ENCODE data around the gene KIFC1. TPM values are rescaled to one million over a fixed set of nuclear protein-coding genes. Genes with fewer than 3 reads are reported as not detected.
"Not testable (repeated sequence)": the region's sequence is repeated elsewhere in the genome, so short reads cannot be mapped to it uniquely, and the experiment has no call there.

The KIFC1 gene
- total RNA-seq, 1 donor from 2014 or later, result not detected

GRCh38 chr6:33347816-33348215, 43.8 kb upstream of the KIFC1 start:
- intact Hi-C loops (cut with DNase I), result no loop called here
- no peak for DNase-seq (ENCODE audit: low spot score in 2 of 2)
- no peak overlapping the region for H3K27ac ChIP-seq
- no peaks in the 10 kb centered on the region for H3K36me3 ChIP-seq
- H3K9me3 ChIP-seq, result no peaks in the 10 kb centered on the region
- H3K4me3 ChIP-seq, result no peak overlapping the region
- no peaks in the 10 kb centered on the region for H3K27me3 ChIP-seq
- TF ChIP-seq, protein P1, sequence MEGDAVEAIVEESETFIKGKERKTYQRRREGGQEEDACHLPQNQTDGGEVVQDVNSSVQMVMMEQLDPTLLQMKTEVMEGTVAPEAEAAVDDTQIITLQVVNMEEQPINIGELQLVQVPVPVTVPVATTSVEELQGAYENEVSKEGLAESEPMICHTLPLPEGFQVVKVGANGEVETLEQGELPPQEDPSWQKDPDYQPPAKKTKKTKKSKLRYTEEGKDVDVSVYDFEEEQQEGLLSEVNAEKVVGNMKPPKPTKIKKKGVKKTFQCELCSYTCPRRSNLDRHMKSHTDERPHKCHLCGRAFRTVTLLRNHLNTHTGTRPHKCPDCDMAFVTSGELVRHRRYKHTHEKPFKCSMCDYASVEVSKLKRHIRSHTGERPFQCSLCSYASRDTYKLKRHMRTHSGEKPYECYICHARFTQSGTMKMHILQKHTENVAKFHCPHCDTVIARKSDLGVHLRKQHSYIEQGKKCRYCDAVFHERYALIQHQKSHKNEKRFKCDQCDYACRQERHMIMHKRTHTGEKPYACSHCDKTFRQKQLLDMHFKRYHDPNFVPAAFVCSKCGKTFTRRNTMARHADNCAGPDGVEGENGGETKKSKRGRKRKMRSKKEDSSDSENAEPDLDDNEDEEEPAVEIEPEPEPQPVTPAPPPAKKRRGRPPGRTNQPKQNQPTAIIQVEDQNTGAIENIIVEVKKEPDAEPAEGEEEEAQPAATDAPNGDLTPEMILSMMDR (IDR thresholded peaks at IDR 0.05), result no peak
- H3K4me1 ChIP-seq, result peaks cover 0 to 7% of the 10 kb centered on the region in 2 donors

DNA sequence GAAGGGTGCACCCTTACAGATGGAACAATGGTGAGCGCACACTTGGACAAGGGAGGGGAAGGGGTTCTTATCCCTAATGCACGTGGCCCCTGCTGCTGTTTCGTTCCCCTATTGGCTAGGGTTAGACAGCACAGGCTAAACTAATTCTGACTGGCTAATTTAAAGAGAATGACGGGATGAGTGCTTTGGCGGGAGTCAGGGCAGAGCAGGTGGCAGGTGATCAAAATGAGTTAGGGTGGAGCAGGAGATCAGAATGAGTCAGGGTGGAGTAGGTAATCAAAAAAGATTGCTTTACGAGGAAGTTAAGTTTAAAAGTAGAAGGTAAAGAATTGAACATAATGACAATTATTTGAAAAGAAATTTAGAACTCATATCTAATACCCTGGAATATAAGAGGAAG, 35.8 kb upstream of the KIFC1 start:
- DNase-seq (ENCODE audit: low spot score in 2 of 2); H3K27ac ChIP-seq; H3K9me3 ChIP-seq; H3K27me3 ChIP-seq; intact Hi-C loops (cut with DNase I); H3K4me3 ChIP-seq; H3K4me1 ChIP-seq; H3K36me3 ChIP-seq: not testable (repeated sequence)

DNA sequence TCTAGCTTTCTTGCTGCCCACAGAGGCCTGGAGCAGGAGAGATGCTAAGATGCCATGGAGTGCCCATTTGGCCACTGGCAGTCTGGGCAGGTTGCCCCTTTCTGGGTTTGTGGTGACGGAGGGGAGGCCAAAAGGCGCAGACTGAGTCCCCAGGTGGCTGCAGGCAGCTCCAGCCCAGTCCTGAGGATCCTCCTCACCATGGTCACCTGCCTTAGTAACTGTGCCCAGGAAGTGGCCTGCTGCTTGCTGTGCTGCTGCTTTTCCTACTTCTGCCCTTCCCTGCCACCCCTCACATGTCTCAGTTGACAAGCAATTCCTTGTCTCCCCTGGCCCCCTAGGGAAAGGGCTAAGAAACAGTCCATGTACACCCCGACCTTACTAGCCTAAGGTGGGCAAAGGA, 35.3 kb upstream of the KIFC1 start:
- no peak for DNase-seq (ENCODE audit: low spot score in 2 of 2)
- Histone ChIP-seq H3K27me3 (no peaks in the 10 kb centered on the region), H3K9me3 (no peaks in the 10 kb centered on the region), H3K36me3 (no peaks in the 10 kb centered on the region), H3K4me1 (no peaks in the 10 kb centered on the region), H3K27ac (no peak overlapping the region), H3K4me3 (no peak overlapping the region)
- intact Hi-C loops (cut with DNase I), result no loop called here
- TF ChIP-seq, protein P1 (IDR thresholded peaks at IDR 0.05), result no peak

DNA sequence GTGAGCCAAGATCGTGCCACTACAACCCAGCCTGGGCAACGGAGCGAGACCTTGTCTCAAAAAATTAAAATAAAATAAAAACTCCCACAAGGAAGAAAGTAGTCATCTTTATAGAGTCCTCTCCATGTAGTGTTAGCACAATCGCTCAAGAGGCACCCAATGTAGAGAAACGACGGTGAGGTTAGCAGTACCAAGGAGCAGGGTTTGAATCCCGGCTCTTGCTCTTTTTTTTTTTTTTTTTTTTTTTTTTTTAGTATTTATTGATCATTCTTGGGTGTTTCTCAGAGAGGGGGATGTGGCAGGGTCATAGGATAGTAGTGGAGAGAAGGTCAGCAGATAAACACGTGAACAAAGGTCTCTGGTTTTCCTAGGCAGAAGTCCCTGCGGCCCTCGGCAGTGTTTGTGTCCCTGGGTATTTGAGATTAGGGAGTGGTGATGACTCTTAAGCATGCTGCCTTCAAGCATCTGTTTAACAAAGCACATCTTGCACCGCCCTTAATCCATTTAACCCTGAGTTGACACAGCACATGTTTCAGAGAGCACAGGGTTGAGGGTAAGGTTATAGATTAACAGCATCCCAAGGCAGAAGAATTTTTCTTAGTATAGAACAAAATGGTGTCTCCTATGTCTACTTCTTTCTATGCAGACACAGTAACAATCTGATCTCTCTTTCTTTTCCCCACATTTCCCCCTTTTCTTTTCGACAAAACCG, 34.3 kb upstream of the KIFC1 start:
- H3K27me3 ChIP-seq; H3K4me1 ChIP-seq; H3K9me3 ChIP-seq; intact Hi-C loops (cut with DNase I); H3K36me3 ChIP-seq; H3K27ac ChIP-seq; DNase-seq (ENCODE audit: low spot score in 2 of 2); H3K4me3 ChIP-seq: not testable (repeated sequence)

- no peak for DNase-seq (ENCODE audit: low spot score in 2 of 2)
- H3K9me3 ChIP-seq, result no peaks in the 10 kb centered on the region
- H3K36me3 ChIP-seq, result no peaks in the 10 kb centered on the region
- intact Hi-C loops (cut with DNase I), result no loop called here
- TF ChIP-seq, protein P1 (IDR thresholded peaks at IDR 0.05), result no peak
- H3K27ac ChIP-seq, result no peak overlapping the region
- H3K4me1 ChIP-seq, result no peaks in the 10 kb centered on the region
- H3K27me3 ChIP-seq, result no peaks in the 10 kb centered on the region
- no peak overlapping the region for H3K4me3 ChIP-seq
Measured at GRCh38 chr6:33359331-33359730, 32.3 kb upstream of the KIFC1 start.

DNA sequence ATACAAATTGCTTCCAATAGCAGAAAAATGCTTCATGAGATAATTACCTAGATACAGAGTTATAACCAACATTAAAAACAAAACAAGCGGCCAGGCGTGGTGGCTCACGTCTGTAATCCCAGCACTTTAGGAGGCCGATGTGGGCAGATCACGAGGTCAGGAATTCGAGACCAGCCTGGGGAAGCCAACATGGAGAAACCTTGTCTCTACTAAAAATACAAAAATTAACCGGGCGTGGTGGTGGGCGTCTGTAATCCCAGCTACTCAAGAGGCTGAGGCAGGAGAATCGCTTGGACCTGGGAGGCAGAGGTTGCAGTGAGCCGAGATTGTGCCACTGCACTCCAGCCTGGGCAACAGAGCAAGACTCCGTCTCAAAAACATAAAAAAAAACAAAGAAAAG, 28.1 kb upstream of the KIFC1 start:
- H3K27me3 ChIP-seq; H3K4me1 ChIP-seq; DNase-seq (ENCODE audit: low spot score in 2 of 2); H3K27ac ChIP-seq; H3K4me3 ChIP-seq; H3K9me3 ChIP-seq; H3K36me3 ChIP-seq; intact Hi-C loops (cut with DNase I): not testable (repeated sequence)

DNA sequence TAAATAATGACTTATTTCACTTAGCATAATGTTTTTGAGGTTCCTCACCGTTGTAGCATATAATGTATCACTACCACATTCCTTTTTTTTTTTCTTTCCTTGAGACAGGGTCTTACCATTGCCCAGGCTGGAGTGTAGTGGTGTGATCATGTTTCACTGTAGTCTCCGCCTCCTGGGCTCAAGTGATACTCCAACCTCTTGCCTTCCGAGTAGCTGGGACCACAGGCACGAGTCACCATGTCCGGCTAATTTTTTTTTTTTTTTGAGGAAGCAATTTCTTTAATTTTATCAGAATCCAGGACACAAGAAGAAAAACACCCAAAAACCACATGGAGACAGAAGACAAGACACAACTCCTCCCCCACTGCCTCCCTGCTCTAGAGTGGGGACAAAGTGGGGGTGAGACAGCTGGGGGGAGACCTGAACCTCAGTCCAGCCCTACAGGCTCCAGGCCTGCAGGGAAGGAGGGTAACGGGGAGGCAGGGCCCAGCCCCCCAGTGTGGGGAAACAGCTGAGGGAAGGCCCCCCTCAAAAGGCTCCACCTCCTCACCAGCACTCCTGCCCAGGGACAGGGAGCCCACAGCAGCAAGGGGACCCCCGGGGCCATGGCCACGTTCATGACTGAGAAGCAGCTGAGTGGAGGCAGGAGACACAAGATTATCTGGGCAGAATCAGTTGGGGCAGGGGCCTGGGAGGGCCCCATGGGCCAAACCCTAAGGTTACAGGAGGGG, 27.0 kb upstream of the KIFC1 start:
- H3K27me3 ChIP-seq; H3K4me1 ChIP-seq; H3K27ac ChIP-seq; H3K9me3 ChIP-seq; H3K36me3 ChIP-seq; H3K4me3 ChIP-seq; intact Hi-C loops (cut with DNase I); DNase-seq (ENCODE audit: low spot score in 2 of 2): not testable (repeated sequence)

GRCh38 chr6:33365206-33365971, 26.2 kb upstream of the KIFC1 start:
- H3K36me3 ChIP-seq; H3K4me3 ChIP-seq; intact Hi-C loops (cut with DNase I); H3K4me1 ChIP-seq; H3K27ac ChIP-seq; H3K27me3 ChIP-seq; H3K9me3 ChIP-seq; DNase-seq (ENCODE audit: low spot score in 2 of 2): not testable (repeated sequence)
